AG04450 (cell line): ENCODE results near the gene COLEC12. TPM values are rescaled to one million over a fixed set of nuclear protein-coding genes. Genes with fewer than 3 reads are reported as not detected.

Source experiments
- CTCF ChIA-PET: fragments of 300-600, 350-600 bp; formaldehyde crosslinking; extraction: SDS; loops from one replicate; lab custom pipeline; 2022; ENCODE audit warnings: antibody characterized with exemption, inconsistent platforms; lab: Charles Lee
- POLR2A ChIA-PET: fragments of 350-600 bp; formaldehyde crosslinking; extraction: SDS; loops from one replicate; lab custom pipeline; 2021; ENCODE audit warnings: antibody characterized with exemption, inconsistent platforms; lab: Yijun Ruan, JAX
- DNase-seq: peaks from one replicate; pipeline ENCODE4 v3.0.0-alpha.2; 2011; ENCODE audit warnings: low read depth, low spot score
- H3K27ac ChIP-seq: one replicate; pipeline ENCODE4 v1.5.1; 2012; ENCODE audit warnings: low read depth, low read length, control low read depth
- H3K27me3 ChIP-seq: one replicate; pipeline ENCODE4 v1.6.0; 2012; ENCODE audit warnings: low read length; ENCODE audit not compliant: control insufficient read depth, insufficient read depth
- H3K4me3 ChIP-seq: 2 replicates; pipeline ENCODE4 v1.5.1; 2011; ENCODE audit warnings: mild to moderate bottlenecking, low read depth, low read length, control low read depth
- H3K9me3 ChIP-seq: 2 replicates; pipeline ENCODE4 v1.5.1; 2012; ENCODE audit warnings: low read length; ENCODE audit not compliant: control insufficient read depth, insufficient read depth
- CTCF ChIP-seq: IDR thresholded peaks from 2 replicates; pipeline ENCODE4 v1.5.1; 2011; ENCODE audit warnings: low read depth, low read length, control low read depth, inconsistent platforms
- polyA plus RNA-seq: library from polyadenylated mRNA; depleted of rRNA; stranded (reverse); fragments of >200 nt; gene quantifications from 2 replicates; pipeline ENCODE4 v1.2.3, GENCODE V29; 2011

COLEC12 gene
- polyA plus RNA-seq, 1 experiment: 10.9 TPM

- no peaks in the 10 kb centered on the region for H3K27me3 ChIP-seq
- H3K9me3 ChIP-seq: peaks cover 2% of the 10 kb centered on the region; the same call in 1 of the 2 replicates
- H3K27ac ChIP-seq: no peak overlapping the region
- DNase-seq: no peak
- no peak overlapping the region for H3K4me3 ChIP-seq
- CTCF ChIA-PET: no interaction called here
- TF ChIP-seq CTCF: no peak
- POLR2A ChIA-PET: no interaction called here
Measured at GRCh38 chr18:377088-377487, 123.4 kb downstream of the COLEC12 start.

GRCh38 chr18:376311-376710, 124.2 kb downstream of the COLEC12 start:
- Histone ChIP-seq H3K27ac (no peak overlapping the region), H3K27me3 (no peaks in the 10 kb centered on the region), H3K9me3 (peaks cover 2% of the 10 kb centered on the region; the same call in 1 of the 2 replicates), H3K4me3 (no peak overlapping the region)
- no peak for DNase-seq
- ChIA-PET CTCF (no interaction called here), POLR2A (no interaction called here)
- no peak for TF ChIP-seq CTCF

GRCh38 chr18:374721-375168, 125.8 kb downstream of the COLEC12 start:
- H3K9me3 ChIP-seq: peaks cover 2% of the 10 kb centered on the region; the same call in 1 of the 2 replicates
- ChIA-PET POLR2A (no interaction called here), CTCF (no interaction called here)
- no peak overlapping the region for H3K27ac ChIP-seq
- no peak for DNase-seq
- no peak overlapping the region for H3K4me3 ChIP-seq
- TF ChIP-seq CTCF: no peak
- no peaks in the 10 kb centered on the region for H3K27me3 ChIP-seq

GRCh38 chr18:373780-374179, 126.7 kb downstream of the COLEC12 start:
- DNase-seq: no peak
- ChIA-PET CTCF (no interaction called here), POLR2A (no interaction called here)
- H3K4me3 ChIP-seq: no peak overlapping the region
- TF ChIP-seq CTCF: no peak
- no peak overlapping the region for H3K27ac ChIP-seq
- H3K9me3 ChIP-seq: peaks cover 2% of the 10 kb centered on the region; the same call in 1 of the 2 replicates
- H3K27me3 ChIP-seq: no peaks in the 10 kb centered on the region

GRCh38 chr18:371609-371982, 128.9 kb downstream of the COLEC12 start:
- TF ChIP-seq CTCF: no peak
- ChIA-PET POLR2A (no interaction called here), CTCF (interaction anchor here (0.6 to 0.7 kb wide), 2 partner anchors 10 to 1852 kb away, joined by 3 to 5 read pairs; no protein-coding TSS in a partner anchor)
- H3K9me3 ChIP-seq: no peaks in the 10 kb centered on the region; the same call in 1 of the 2 replicates
- H3K27ac ChIP-seq: no peak overlapping the region
- no peak overlapping the region for H3K4me3 ChIP-seq
- H3K27me3 ChIP-seq: no peaks in the 10 kb centered on the region
- DNase-seq: no peak
